CD4-positive, alpha-beta T cell treated with Interleukin-21 for 1 hour (primary cell): ENCODE results near the gene C11orf24.

Experiments
- DNase-seq: peaks from one replicate; pipeline ENCODE4 v3.0.0-alpha.2; 2020

The C11orf24 gene

DNA sequence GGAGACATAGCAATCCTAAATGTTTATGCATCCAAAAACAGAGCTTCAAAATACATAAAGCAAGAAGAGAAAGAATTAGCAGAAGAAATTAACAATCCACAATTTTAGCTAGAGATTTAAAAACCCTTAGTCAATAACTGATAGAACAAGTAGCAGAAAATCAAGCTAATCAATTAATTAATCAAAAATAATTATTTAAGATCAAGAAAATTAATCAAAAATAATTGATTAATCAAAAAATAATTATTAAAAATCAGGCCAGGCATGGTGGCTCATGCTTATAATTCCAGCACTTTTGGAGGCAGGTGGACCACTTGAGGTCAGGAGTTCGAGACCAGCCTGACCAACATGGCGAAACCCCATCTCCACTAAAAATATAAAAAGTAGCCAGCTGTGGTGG is 29.2 kb downstream of the C11orf24 start:
- DNase-seq: no peak

DNA sequence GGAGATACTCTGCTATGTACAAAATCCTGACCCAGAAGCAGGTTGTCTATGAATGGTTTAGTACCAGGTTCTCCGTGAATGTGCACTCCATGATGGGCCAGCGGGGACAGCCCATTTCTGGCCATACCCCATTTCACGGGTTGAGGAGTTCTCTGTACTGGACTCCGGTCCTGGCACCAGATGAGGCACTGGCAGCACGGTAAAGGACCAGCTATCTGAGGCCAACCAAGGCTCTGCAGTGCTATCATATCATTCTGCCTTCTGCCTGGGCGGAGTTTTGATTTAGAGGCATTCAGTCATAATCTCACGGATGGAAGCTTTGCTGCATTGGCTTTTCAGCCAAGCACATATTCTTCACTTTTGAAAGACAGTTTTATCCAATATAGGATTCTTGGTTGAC is 40.2 kb downstream of the C11orf24 start:
- DNase-seq: no peak

DNA sequence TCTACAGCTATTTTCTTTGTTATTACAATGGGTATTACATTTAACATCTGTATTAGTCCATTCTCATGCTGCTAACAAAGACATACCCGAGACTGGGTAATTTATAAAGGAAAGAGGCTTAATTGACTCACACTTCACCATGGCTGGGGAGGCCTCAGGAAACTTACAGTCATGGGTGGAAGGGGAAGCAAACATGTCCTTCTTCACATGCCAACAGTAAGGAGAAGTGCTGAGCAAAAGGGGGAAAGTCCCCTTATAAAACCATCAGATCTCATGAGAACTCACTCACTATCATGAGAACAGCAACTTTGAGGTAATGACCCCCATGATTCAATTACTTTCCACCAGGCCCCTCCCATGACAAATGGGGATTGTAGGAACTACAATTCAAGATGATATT is 42.2 kb downstream of the C11orf24 start:
- DNase-seq: no peak

DNA sequence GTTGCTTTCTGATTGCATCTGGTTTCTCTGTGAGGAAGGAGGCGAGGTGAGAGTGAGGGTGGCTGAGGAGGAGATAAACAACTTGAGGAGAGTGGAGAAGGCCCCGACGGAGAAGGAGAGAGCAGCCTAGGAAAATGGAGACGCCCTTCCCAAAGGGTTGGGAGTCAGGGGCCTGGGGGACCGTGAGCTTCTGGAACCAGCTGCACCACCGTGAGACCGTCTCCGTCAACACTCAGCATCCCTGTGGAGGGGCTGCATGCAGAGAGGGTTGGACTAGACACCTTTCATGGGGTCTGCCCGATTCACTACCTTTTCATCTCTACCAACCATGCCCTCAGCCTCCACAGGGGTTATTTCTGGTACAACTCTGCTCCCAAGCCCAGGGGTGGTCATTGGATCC is 45.4 kb downstream of the C11orf24 start:
- no peak for DNase-seq

DNA sequence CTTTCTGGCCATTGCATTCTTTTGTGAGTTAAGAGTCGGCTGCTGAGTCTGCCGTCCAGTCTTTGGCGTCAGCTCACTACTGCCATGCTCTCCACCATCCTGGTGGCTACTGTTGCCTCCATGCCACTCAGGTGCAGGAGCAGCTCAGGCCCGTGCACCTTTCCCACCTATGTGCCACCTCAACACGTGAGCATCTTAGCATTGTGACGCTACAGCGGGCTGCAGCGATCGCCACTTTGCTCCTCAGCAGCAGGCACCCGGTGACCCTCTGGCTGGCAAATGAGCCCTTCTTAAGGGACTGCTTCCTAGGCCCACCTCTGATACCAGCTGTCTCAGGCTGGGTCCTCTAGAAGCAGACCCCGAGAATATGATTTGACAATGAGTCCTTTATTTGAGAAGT is 47.2 kb downstream of the C11orf24 start:
- DNase-seq: no peak

DNA sequence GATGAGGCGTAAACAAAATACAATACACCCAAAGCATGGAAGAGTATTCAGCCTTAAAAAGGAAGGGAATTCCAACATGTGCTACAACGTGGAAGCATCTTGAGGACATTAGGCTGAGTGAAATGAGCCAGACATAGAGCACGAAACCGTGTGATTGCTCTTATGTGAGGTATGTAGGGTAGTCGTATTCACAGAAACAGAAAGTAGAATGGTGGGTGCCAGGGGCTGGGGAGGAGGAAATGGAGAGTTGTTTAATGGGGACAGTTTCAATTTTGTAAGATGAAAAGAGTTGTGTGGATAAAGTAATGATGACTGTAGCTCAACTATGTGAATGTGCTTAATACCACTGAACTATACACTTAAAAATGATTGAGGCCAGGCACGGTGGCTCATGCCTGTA is 48.5 kb downstream of the C11orf24 start:
- no peak for DNase-seq

GRCh38 chr11:68221406-68221805 is 50.4 kb downstream of the C11orf24 start:
- DNase-seq: no peak

GRCh38 chr11:68216171-68216938 is 55.4 kb downstream of the C11orf24 start:
- no peak for DNase-seq

DNA sequence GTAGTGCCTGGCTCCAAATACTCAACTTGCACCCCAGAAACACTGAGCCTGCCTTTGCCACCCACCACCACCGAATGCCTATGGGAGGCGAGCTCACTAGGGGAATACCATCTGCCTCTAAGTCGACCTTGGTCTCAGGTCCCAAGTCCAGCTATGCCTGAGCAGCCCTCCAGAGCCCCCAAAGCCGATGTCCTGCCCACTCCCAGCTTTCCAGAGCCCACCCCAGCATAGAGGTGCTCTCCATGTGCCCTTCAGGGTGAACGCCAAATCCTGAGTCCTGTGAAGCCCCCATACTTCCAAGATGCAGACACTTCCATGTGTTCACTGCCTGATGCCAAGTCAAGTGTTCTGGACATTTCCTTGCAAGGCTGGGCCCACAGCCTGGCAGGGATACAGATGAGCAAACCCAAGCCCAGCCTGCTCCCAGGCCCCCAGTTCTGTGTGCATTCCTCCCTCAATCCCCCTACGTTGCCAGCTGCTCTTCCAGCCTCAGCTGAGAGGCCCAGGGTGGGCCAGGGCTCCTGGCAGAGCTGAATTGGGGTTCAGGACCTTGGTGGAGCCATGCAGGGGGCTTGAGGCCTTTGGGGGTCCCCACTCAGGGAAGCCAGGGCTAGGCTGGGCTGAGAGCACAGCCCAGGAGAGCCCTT is 56.1 kb downstream of the C11orf24 start:
- no peak for DNase-seq

- DNase-seq: no peak
These were observed 56.7 kb downstream of the C11orf24 start for GRCh38 chr11:68215087-68215445.

DNA sequence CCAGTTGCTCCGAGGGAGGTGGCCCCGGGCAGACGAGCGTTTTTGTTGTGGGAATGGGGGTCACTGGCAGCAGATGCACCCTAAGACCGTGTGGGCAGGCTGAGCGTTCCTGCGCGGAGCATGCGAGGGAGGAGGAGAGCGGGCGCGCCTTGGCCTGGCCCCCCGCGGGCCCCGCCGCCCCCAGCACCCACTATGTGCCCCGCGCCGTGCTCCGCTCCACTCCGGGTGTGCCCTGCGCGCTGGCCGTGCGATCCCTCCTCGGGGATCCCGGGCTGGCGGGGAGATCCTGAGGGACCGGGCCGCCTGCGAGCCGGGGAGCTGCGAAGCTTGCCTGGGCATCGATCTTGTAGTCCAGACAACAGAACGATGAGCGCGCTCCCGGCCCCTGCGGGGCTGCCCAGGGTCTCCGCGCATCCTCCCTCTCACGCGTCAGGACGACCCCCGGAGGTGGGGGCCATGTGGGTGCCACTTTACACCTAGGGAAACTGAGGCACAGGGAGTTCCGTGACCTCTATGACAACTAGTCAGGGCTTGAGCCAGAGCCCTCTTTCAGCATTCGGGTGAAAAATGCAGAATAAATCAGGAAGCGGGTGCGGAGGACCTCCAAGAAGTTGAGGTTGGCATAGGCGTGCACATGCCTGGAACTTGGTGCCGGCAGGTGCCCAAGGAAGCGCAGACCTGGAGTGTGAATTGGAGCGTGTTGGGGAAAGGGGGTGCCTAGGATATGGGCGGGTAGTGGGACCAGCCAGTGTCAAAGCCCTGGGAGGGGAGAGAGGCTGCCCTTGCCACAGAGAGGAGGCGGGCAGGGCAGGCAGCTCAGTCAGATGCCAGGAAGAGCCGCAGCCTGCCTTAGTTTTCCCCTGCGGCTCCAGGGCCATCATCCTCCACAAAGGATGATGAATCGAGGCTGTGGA is 57.3 kb downstream of the C11orf24 start:
- no peak for DNase-seq

GRCh38 chr11:68213555-68214172 is 58.1 kb downstream of the C11orf24 start:
- peak; percentile 85 for DNase-seq

GRCh38 chr11:68213135-68213515 is 58.6 kb downstream of the C11orf24 start, which contains the start of gene KMT5B:
KMT5B (minus strand) TSS chr11:68213296; CDS start chr11:68190076, 23,220 bp downstream.
- DNase-seq: peak; percentile 70

GRCh38 chr11:68212421-68213134 is 59.2 kb downstream of the C11orf24 start:
- peak; percentile 70 for DNase-seq

- no peak for DNase-seq
These were observed 60.2 kb downstream of the C11orf24 start for GRCh38 chr11:68211546-68211945.
